ENCODE measurements around the gene NTNG2.
A peak's percentile ranks its signal among the peaks of the same experiment; 100 is the strongest.

The NTNG2 gene

GRCh38 chr9:132235894-132236661 lies 74.2 kb downstream of the NTNG2 start:
- peak; percentile 89 for DNase-seq (ENCODE audit: low spot score)

GRCh38 chr9:132236662-132237311 lies 74.9 kb downstream of the NTNG2 start:
- DNase-seq (ENCODE audit: low spot score), result no peak

GRCh38 chr9:132237481-132237880 lies 75.6 kb downstream of the NTNG2 start:
- DNase-seq (ENCODE audit: low spot score), result no peak

GRCh38 chr9:132238026-132238972 lies 76.4 kb downstream of the NTNG2 start:
- DNase-seq (ENCODE audit: low spot score), result no peak

- DNase-seq (ENCODE audit: low spot score), result no peak
Observed at GRCh38 chr9:132238992-132239391, 77.1 kb downstream of the NTNG2 start.

- no peak for DNase-seq (ENCODE audit: low spot score)
Observed at GRCh38 chr9:132239518-132239917, 77.7 kb downstream of the NTNG2 start.

- DNase-seq (ENCODE audit: low spot score), result no peak
Observed at GRCh38 chr9:132239999-132240840, 78.4 kb downstream of the NTNG2 start.

GRCh38 chr9:132240841-132241482 lies 79.1 kb downstream of the NTNG2 start:
- peak; percentile 98 for DNase-seq (ENCODE audit: low spot score)

GRCh38 chr9:132241483-132241839 lies 79.6 kb downstream of the NTNG2 start:
- no peak for DNase-seq (ENCODE audit: low spot score)

- DNase-seq (ENCODE audit: low spot score), result no peak
Observed at GRCh38 chr9:132241840-132242620, 80.2 kb downstream of the NTNG2 start.

- DNase-seq (ENCODE audit: low spot score), result no peak
Observed at GRCh38 chr9:132242621-132243155, 80.8 kb downstream of the NTNG2 start.

GRCh38 chr9:132243156-132244074 lies 81.6 kb downstream of the NTNG2 start:
- no peak for DNase-seq (ENCODE audit: low spot score)

- no peak for DNase-seq (ENCODE audit: low spot score)
Observed at GRCh38 chr9:132244582-132245455, 83.0 kb downstream of the NTNG2 start.

GRCh38 chr9:132245465-132245864 lies 83.6 kb downstream of the NTNG2 start:
- no peak for DNase-seq (ENCODE audit: low spot score)

- no peak for DNase-seq (ENCODE audit: low spot score)
Observed at GRCh38 chr9:132247942-132248341, 86.1 kb downstream of the NTNG2 start.

GRCh38 chr9:132249123-132249522 lies 87.3 kb downstream of the NTNG2 start:
- no peak for DNase-seq (ENCODE audit: low spot score)

- no peak for DNase-seq (ENCODE audit: low spot score)
Observed at GRCh38 chr9:132249690-132250089, 87.8 kb downstream of the NTNG2 start.
